GM20431 (cell line): ENCODE measurements around the gene SENP8.
"Not testable (repeated sequence)": the region's sequence is repeated elsewhere in the genome, so short reads cannot be mapped to it uniquely, and the experiment has no call there.

ENCODE experiments used
- in situ Hi-C: fragments of 300-500 bp; cut with MseI, MboI; formaldehyde crosslinking; loops from one replicate; pipeline ENCODE4 v1.15.0; 2020; ENCODE audit warnings: low sequenced_read_pairs; ENCODE audit not compliant: unreplicated experiment

Gene SENP8

DNA sequence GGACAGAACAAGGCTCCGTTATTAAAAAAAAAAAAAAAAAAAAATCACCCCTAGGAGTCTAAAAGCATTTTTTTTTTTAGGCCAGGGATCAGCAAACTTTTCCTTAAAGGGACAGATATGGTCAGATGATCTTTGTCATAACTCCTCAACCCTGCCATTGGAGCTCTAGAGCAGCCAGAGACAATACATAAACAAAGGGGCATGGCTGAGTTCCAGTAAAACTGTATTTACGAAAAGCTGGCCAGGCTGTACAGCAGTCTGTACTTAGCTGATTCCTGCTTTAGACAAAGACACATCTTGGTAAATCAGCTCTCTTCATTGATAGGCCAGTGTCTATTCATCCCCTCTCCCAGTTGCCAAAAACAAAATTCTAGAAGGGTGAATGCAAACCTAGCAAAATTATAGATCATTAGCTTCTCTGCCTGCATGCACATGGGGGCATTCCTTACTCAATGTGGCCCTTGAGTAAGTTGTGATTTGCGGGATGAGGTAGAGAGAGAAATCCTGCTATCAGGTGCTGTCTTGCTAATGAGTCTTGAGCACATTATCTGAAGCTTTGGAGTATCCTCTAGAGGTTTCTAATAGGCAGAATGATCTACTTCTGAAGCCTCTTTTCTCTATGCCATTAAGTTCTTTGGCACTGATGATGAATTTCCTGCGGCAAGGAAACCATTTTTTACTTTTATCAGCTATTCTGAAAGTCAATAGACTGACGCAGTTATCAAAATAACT, 35.2 kb downstream of the SENP8 start:
- in situ Hi-C loops = loop anchor here (10.0 kb wide), 2 partner anchors 369 to 409 kb away; no protein-coding TSS in a partner anchor

DNA sequence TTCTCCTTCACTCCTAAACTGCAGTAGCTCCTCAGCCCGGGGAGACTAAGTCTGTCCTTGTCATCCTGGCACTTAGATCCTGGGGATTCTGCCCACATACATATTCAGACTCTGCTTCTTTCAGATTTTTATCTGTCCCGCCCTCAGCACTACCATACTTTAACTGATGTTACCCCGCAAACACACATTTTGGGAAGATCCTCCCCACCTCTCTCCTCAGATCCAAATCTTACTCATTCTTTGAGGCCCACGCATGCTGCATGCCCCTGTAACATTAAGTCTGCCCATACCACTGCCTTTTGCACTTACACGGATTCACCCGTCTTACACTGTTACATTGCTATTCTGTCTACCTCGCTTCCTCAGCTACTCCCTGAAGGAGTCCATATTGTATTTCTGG, 36.1 kb downstream of the SENP8 start:
- in situ Hi-C loops = loop anchor here (10.0 kb wide), 2 partner anchors 370 to 410 kb away; no protein-coding TSS in a partner anchor

- in situ Hi-C loops = loop anchor here (10.0 kb wide), 2 partner anchors 370 to 410 kb away; no protein-coding TSS in a partner anchor
These were observed 36.9 kb downstream of the SENP8 start for GRCh38 chr15:72155003-72155621.

DNA sequence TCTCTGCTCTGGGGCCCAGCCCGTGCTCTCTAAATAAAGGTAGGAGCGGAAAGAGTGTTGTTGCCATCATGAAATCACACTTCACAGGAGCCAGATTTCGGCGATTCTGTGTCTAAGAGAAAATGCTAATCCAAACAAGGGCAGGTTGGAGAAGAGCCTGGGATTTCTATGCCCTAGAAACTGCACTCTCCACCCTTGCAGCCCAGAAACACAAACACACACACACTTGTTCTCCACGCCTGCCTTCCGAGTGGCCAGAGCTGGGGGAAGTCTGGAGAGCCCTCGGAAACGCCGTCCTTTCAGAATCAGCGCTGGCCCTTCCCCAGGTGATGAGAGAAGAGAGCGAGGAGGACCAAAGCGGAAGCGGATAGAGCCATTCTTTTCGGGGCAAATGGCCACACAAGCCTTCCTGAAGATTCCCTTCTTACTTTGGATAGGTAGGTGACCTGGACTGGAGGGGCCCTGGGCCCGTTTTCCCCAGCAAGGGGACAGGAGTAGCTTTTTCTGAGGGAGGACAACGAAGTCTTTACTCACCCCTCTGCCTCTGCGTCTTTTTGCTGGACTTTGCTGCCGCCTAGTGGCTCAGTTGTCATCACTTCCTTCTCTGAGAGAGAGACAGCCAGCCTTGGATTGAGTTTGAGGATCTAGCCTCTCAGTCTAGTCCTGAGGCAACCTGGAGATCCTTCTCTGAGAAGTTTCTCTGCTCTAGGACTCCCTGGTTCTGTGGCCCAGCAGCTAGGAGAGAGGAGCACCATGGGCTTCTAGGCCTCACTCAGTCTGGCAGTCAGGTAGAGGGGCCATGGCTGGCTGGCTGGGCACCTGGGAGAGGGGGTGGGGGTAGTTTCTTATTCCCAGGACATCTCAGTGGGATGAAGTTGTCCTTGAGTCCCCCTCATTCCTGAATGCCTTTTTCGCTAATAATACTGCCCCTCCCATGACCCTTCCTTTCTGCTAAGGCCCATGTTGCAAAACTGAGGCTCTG, 37.7 kb downstream of the SENP8 start:
- in situ Hi-C loops = loop anchor here (10.0 kb wide), 2 partner anchors 371 to 411 kb away; no protein-coding TSS in a partner anchor

GRCh38 chr15:72156928-72157327, 38.7 kb downstream of the SENP8 start:
- in situ Hi-C loops = loop anchor here (10.0 kb wide), 2 partner anchors 372 to 412 kb away; no protein-coding TSS in a partner anchor

DNA sequence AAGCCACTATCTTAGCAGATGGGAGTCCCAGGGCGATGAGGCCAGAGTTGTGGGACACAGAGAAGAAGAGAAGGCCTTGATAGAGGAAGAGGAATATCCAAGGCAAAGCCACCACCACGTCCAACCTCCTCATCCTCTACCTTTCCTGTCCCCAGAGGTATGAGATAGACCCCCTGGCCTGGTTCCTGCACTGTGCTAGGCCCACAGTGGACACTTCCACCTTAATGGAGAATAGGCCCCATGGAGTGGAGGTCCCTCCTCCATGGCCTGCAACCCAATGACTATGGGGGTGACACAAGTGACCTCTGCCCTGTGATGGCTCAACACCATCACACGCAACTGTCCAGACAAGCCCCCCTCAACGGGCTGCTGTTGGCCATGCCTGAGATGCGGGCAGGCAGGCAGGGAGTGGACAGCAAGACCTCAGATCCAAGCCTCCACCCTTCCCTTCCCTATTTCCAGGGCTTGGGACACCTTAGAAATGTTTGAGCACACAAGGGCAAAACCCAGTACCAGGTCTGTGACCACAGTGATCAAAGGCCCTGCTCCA, 42.6 kb downstream of the SENP8 start:
- in situ Hi-C loops = no loop called here

DNA sequence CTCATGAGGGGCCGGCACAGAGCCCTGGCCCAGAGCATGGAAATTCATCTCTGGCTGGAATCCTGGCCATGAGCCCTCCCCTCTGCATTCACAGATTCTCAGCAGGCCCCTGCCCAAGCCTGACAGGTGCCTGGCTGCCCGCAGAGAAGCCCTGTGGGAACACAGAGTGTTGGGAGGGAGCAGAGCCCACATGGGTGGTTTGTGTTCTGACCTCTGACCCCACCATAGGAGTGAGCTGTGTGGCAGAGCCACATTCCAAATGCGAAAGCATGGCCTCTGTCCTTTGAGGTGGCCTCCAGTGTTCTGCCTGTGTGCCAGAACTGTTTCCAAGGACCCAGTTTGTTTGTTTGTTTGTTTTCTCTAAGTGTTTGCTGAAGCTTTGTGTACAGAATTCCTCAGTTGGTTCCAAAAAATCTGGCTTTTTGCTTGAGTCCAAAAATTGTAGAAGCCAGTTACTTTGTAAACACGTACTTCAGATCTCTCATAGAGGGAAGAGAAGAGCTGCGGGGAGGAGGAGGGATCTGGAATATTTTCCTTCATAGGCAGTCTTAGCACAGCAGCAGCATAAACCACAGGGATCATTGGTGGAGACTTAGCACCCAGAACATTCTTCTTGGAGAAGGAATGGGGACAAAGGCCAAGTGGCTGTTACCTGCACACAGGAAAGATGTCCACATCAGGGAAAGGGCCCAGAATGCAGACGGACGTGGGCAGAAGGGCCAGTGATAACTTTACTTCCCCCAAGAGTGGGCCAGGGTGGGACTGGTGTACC, 43.3 kb downstream of the SENP8 start:
- in situ Hi-C loops = no loop called here

- in situ Hi-C loops = no loop called here
These were observed 44.4 kb downstream of the SENP8 start for GRCh38 chr15:72162569-72162968.

DNA sequence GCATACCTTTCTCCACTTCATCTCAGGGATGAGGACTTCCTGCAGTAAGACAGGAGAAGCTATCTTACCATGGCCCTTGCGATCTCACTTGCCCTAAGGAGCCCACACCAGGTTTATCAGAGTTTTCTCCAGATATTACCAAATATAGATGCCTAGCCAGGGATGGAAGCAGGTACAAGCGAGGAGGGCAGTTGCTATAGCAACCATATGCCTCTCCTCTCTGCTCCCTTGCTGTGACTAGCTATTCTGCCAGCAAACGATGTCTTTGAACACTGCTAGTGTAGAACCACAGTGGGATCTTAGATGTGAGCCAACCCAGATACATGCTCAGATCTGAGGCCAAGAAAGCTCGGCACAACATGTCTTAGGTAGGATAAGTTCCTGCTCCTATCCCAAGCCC, 45.5 kb downstream of the SENP8 start:
- in situ Hi-C loops = no loop called here

DNA sequence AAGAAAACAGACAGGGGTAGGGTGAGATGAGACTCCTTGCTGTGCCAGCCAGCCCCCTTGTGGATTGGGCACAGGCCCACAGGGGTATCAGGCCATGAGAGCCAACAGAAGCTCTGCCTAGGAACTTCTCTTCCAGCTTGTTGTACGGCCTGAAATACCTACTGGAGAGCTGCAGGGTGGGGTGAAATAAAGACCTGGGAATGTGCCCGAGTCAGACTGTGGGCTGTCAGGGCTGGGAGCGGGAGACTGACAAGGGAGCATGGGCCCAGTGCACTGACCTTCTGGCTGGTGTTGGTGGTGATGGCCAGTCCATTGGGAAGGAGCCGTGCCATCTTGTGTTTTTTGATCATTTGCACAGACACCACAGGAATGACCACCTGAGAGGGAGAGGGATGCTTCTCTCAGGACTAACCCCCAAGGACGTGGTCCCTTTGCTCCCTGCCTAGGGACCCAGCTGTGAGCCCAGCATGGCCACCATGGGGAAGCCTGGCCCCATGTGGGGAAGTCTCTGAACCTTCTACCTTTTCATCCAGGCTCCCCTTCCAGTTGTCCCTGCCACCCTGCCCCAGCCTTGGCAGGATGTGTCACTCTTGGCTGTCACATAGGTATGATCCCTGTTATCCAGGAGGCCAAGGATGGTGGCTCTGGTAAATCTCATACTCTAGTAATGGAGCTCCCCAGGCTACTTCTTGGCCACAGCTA, 48.7 kb downstream of the SENP8 start:
- in situ Hi-C loops = no loop called here

DNA sequence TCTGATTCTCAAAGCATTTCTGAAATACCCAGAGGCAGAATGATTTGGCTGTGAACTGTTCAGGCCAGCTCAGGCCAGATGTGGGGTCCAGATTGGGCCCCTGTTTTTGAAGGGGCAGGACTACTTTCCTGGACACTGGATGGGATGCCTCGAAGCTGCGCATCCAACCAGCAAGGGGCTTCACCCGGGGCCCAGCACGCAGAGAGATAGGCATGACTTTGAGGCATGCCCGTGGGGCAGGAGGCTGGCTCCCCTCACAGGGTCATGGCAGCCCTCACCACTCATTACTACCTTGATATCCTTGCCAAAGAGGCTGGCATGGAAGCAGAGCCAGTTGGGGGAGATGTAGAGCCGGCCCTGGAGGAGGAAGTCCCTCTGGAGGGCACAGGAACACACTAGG, 49.2 kb downstream of the SENP8 start:
- in situ Hi-C loops = no loop called here

DNA sequence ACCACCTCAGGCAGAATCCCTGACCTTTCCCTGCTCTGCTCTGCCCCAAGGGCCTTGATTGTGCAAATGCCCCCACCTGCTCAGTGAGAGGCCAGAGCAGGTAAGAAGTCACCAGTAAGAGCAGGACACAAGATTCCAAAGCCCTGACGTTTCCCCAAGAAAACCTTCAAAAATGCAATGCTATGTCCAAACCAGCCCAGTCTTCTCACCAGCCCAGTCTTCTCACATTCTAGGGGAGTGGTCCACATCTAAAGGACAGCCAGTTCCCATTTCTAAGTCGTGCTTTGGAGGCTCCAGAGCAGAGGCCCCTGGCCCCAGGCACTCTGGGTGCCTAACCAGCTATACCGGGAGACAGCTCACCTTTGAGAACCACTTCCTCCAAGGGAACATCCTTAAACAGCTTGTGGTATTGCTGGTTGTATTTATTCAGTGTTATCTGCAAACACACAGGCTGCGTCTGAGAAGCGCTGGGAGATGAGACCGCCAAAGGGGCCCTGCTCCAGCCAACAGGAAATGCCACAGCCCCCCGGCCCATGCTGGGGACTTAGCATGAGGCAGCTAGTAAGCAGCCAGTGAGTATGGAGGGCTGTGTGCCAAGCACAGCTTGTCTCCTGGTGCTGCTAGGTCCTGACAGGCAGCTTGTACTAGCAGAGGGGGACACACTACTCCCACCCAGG, 50.1 kb downstream of the SENP8 start:
- in situ Hi-C loops = no loop called here

GRCh38 chr15:72168808-72169190, 50.6 kb downstream of the SENP8 start:
- in situ Hi-C loops = no loop called here

DNA sequence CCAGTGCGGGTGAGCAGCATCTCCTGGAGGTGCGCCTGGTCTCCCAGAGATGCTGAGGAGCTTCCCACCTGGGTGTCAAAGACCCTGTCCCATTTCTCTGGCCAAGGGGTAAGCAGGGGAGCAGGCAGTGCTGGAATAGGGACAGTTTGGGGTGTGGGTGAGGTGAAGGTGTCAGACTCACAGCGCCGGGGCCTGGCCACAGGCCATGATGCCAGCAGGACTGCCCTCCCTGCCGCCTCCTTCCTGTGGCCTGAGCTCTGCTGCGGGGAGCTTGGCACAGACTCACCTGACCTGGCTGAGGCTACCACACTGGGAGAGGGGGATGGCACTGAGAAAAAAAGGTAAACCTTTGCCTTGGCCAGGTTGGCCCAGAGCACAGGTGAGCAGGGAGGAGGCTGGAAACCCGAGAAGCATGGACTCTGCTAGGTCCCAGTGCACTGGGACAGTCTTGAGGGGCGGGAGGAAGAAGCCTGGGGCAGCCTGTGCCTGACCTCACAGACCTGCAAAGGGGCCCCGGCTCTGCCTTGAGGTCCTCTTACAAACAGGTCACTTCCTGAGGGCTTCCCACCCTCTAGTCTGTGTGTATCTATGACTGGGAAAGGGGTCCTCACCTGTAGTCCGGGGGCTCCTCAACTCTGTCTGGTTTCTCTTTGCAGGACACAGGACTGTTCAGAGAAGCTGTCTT, 51.2 kb downstream of the SENP8 start:
- in situ Hi-C loops = no loop called here

DNA sequence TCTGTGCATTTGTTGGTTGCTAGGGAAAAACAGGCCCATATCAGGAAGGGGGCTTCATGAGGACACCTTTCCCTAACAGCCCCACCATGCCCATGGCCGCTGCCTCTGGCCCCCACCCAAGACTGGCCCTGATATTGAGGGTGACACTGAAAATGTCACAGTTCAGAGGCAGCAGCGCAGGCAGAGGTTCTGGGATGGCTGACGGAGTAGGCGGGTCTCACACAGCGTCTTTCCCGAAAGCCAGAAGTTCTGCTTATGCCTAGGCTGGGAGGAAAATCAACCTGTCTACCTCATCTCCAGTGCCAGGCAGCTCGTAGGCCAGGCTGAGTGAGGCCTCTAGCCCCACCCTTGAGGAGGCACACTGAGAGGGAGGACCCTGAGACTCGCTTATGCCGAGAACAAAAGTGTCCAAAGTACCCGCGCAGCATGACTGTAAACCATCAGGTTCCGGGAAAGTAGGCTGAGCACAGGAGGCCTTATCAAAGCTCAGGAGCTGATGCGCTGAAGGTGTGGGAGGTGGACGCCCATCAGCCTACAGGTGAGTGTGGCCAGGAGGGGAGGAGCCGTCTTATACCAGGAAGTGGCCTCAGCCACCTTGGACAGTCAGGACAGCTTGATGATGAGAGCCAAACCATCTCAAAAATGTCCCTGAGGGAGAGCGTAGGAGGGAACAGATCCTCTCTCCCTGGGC, 51.9 kb downstream of the SENP8 start:
- in situ Hi-C loops = no loop called here

DNA sequence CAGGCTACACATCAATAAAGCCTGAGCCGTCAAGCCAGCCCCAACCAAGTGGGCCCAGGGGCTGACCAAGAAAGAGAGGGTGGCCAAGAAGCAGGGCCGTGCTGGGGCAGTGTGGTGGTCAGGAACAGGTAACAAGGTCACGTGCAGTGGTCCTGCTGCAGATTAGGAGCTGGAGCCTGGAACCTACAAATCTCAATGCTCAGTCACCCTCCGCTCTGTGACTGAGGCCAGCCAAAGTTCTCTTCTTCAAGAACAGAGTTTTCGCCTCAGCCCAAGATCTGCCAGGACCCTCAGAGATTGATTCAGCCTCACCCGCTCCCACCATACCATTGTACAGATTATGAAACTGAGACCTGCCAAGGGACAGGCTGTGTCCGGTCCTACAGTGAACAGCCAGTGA, 52.5 kb downstream of the SENP8 start:
- in situ Hi-C loops = no loop called here

DNA sequence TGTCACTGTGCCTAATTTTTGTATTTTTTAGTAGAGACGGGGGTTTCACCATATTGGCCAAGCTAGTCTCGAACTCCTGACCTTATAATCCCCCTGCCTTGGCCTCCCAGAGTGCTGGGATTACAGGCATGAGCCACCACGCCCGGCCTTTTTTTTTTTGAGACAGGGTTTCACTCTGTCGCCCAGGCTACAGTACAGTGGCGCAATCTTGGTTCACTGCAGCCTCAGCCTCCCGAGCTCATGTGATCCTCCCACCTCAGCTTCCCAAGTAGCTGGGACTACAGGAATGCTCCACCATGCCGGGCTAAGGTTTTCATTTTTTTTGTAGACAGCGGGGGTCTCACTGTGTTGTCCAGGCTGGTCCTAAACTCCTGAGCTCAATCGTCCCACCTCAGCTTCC, 53.8 kb downstream of the SENP8 start:
- in situ Hi-C loops = not testable (repeated sequence)
